ENCODE data around the gene FXYD7. TPM values are rescaled to one million over a fixed set of nuclear protein-coding genes. Genes with fewer than 3 reads are reported as not detected.

FXYD7 gene
- total and polyA plus RNA-seq, 4 experiments from 2014 or later = 5.5 to 11.1 (median 9.9) TPM

- ChIA-PET POLR2A (ENCODE audit: partially characterized antibody) (interaction anchor here (0.9 to 6.8 kb wide), 25 partner anchors 13 to 408 kb away, joined by 3 to 112 read pairs (median 5); partner anchors contain the start of genes FAM187B, FXYD5, USF2 and ZNF181), CTCF (ENCODE audit: partially characterized antibody) (interaction anchor here (0.6 to 5.6 kb wide), 36 partner anchors 12 to 502 kb away, joined by 3 to 90 read pairs (median 5); partner anchors contain the start of genes FXYD3 and FXYD5)
- Histone ChIP-seq H3K27ac (ENCODE audit: low read depth, low read length) (no peak overlapping the region), H3K4me3 (ENCODE audit: low read length in 2 of 2) (peak overlapping the region; percentile 24 to 75), H3K4me1 (ENCODE audit: insufficient read depth, low read length) (peaks cover 46% of the 10 kb centered on the region), H3K36me3 (ENCODE audit: insufficient read depth, low read length) (no peaks in the 10 kb centered on the region), H3K9me3 (ENCODE audit: control insufficient read depth in 1 of 2, low read length in 2 of 2) (no peaks in the 10 kb centered on the region), H3K27me3 (ENCODE audit: insufficient read depth, low read length) (no peaks in the 10 kb centered on the region)
- DNase-seq = peak; percentile 92 to 94 (median 93)
- H3K9me3 Mint-ChIP-seq = peaks cover 0 to 1% (median 0%) of the 10 kb centered on the region in 8 donors
- peaks cover 28 to 53% (median 39%) of the 10 kb centered on the region in 4 donors for H3K4me1 Mint-ChIP-seq
- peaks cover 0 to 2% of the 10 kb centered on the region in 2 donors for H3K36me3 Mint-ChIP-seq
- intact Hi-C loops (cut with micrococcal nuclease) = loop anchor here (1.0 to 10.0 kb wide), 8 partner anchors 12 to 204 kb away; partner anchors contain the start of genes FFAR1, FXYD3 and LSR
- peak overlapping the region; percentile 88 to 96 (median 90) for H3K27ac Mint-ChIP-seq
- peak overlapping the region; percentile 82 to 96 (median 88) for H3K4me3 Mint-ChIP-seq
- no peaks in the 10 kb centered on the region for H3K27me3 Mint-ChIP-seq
Measured at GRCh38 chr19:35140962-35141836, 1.9 kb upstream of the FXYD7 start.

GRCh38 chr19:35141837-35142605 is 1.0 kb upstream of the FXYD7 start:
- intact Hi-C loops (cut with micrococcal nuclease) = loop anchor here (1.0 to 10.0 kb wide), 9 partner anchors 11 to 203 kb away; partner anchors contain the start of genes FFAR1, FXYD3, LSR and USF2
- H3K4me3 ChIP-seq (ENCODE audit: low read length in 2 of 2) = peak overlapping the region; percentile 42 to 75
- ChIA-PET POLR2A (ENCODE audit: partially characterized antibody) (interaction anchor here (0.6 to 6.8 kb wide), 25 partner anchors 13 to 408 kb away, joined by 3 to 112 read pairs (median 5); partner anchors contain the start of genes FAM187B, FXYD5, USF2 and ZNF181), CTCF (ENCODE audit: partially characterized antibody) (interaction anchor here (0.6 to 5.6 kb wide), 37 partner anchors 11 to 501 kb away, joined by 3 to 90 read pairs (median 5); partner anchors contain the start of genes FXYD3 and FXYD5)
- H3K27me3 Mint-ChIP-seq = no peaks in the 10 kb centered on the region
- peaks cover 0 to 1% (median 0%) of the 10 kb centered on the region in 8 donors for H3K9me3 Mint-ChIP-seq
- DNase-seq = peak in 1 of 5 donors; percentile 22
- no peaks in the 10 kb centered on the region for H3K27me3 ChIP-seq (ENCODE audit: insufficient read depth, low read length)
- H3K4me1 ChIP-seq (ENCODE audit: insufficient read depth, low read length) = peaks cover 46% of the 10 kb centered on the region
- peaks cover 0 to 2% of the 10 kb centered on the region in 2 donors for H3K36me3 Mint-ChIP-seq
- H3K9me3 ChIP-seq (ENCODE audit: control insufficient read depth in 1 of 2, low read length in 2 of 2) = no peaks in the 10 kb centered on the region
- H3K27ac ChIP-seq (ENCODE audit: low read depth, low read length) = no peak overlapping the region
- peak overlapping the region; percentile 88 to 96 (median 90) for H3K27ac Mint-ChIP-seq
- peak overlapping the region; percentile 82 to 96 (median 88) for H3K4me3 Mint-ChIP-seq
- H3K4me1 Mint-ChIP-seq = peaks cover 28 to 54% (median 40%) of the 10 kb centered on the region in 4 donors
- H3K36me3 ChIP-seq (ENCODE audit: insufficient read depth, low read length) = no peaks in the 10 kb centered on the region

- H3K9me3 Mint-ChIP-seq = no peaks in the 10 kb centered on the region
- H3K36me3 ChIP-seq (ENCODE audit: insufficient read depth, low read length) = no peaks in the 10 kb centered on the region
- peaks cover 46% of the 10 kb centered on the region for H3K4me1 ChIP-seq (ENCODE audit: insufficient read depth, low read length)
- H3K9me3 ChIP-seq (ENCODE audit: control insufficient read depth in 1 of 2, low read length in 2 of 2) = no peaks in the 10 kb centered on the region
- intact Hi-C loops (cut with micrococcal nuclease) = loop anchor here (2.0 to 10.0 kb wide), 2 partner anchors 126 to 202 kb away; partner anchors contain the start of genes FFAR1 and USF2
- peaks cover 0 to 2% of the 10 kb centered on the region in 2 donors for H3K36me3 Mint-ChIP-seq
- peak overlapping the region; percentile 42 to 75 for H3K4me3 ChIP-seq (ENCODE audit: low read length in 2 of 2)
- H3K27me3 ChIP-seq (ENCODE audit: insufficient read depth, low read length) = no peaks in the 10 kb centered on the region
- H3K27ac Mint-ChIP-seq = peak overlapping the region in 5 of 7 donors; percentile 70 to 88 (median 85)
- ChIA-PET CTCF (ENCODE audit: partially characterized antibody) (interaction anchor here (0.6 to 5.6 kb wide), 25 partner anchors 10 to 210 kb away, joined by 3 to 90 read pairs (median 8); partner anchors contain the start of genes FXYD3 and FXYD5), POLR2A (ENCODE audit: partially characterized antibody) (interaction anchor here (0.6 to 6.8 kb wide), 17 partner anchors 12 to 328 kb away, joined by 3 to 112 read pairs (median 8); partner anchors contain the start of genes FAM187B, FXYD5 and USF2)
- H3K4me3 Mint-ChIP-seq = peak overlapping the region; percentile 31 to 96 (median 78)
- no peak overlapping the region for H3K27ac ChIP-seq (ENCODE audit: low read depth, low read length)
- peak; percentile 65 to 80 (median 67) for DNase-seq
- no peaks in the 10 kb centered on the region for H3K27me3 Mint-ChIP-seq
- peaks cover 28 to 54% (median 40%) of the 10 kb centered on the region in 4 donors for H3K4me1 Mint-ChIP-seq
Measured at GRCh38 chr19:35142606-35143230, 337 bp upstream of the FXYD7 start.

- CTCF ChIA-PET (ENCODE audit: partially characterized antibody) = interaction anchor here (0.8 to 5.6 kb wide), 6 partner anchors 9 to 351 kb away, joined by 3 to 90 read pairs (median 5); partner anchors contain the start of gene FXYD5
- intact Hi-C loops (cut with micrococcal nuclease) = loop anchor here (2.0 to 10.0 kb wide), 2 partner anchors 125 to 201 kb away; partner anchors contain the start of genes FFAR1 and USF2
- Mint-ChIP-seq H3K4me1 (peaks cover 28 to 54% (median 40%) of the 10 kb centered on the region in 4 donors), H3K36me3 (peaks cover 0 to 2% of the 10 kb centered on the region in 2 donors), H3K4me3 (peak overlapping the region; percentile 32 to 77 (median 68)), H3K27ac (peak overlapping the region; percentile 75 to 89 (median 82)), H3K9me3 (no peaks in the 10 kb centered on the region), H3K27me3 (no peaks in the 10 kb centered on the region)
- Histone ChIP-seq H3K4me3 (ENCODE audit: low read length in 2 of 2) (no peak overlapping the region), H3K4me1 (ENCODE audit: insufficient read depth, low read length) (peaks cover 46% of the 10 kb centered on the region), H3K36me3 (ENCODE audit: insufficient read depth, low read length) (no peaks in the 10 kb centered on the region), H3K27ac (ENCODE audit: low read depth, low read length) (no peak overlapping the region), H3K9me3 (ENCODE audit: control insufficient read depth in 1 of 2, low read length in 2 of 2) (no peaks in the 10 kb centered on the region), H3K27me3 (ENCODE audit: insufficient read depth, low read length) (no peaks in the 10 kb centered on the region)
- POLR2A ChIA-PET (ENCODE audit: partially characterized antibody) = interaction anchor here (2.1 to 6.8 kb wide), 6 partner anchors 11 to 97 kb away, joined by 8 to 112 read pairs (median 30); partner anchors contain the start of gene FXYD5
- no peak for DNase-seq
Measured at GRCh38 chr19:35143818-35144217, 763 bp downstream of the FXYD7 start.

- intact Hi-C loops (cut with micrococcal nuclease) = loop anchor here (10.0 kb wide), 1 partner anchor 201 kb away; the partner anchor contains the start of gene FFAR1
- H3K36me3 Mint-ChIP-seq = peaks cover 0 to 2% of the 10 kb centered on the region in 2 donors
- Histone ChIP-seq H3K9me3 (ENCODE audit: control insufficient read depth in 1 of 2, low read length in 2 of 2) (no peaks in the 10 kb centered on the region), H3K27ac (ENCODE audit: low read depth, low read length) (no peak overlapping the region), H3K27me3 (ENCODE audit: insufficient read depth, low read length) (no peaks in the 10 kb centered on the region), H3K4me3 (ENCODE audit: low read length in 2 of 2) (no peak overlapping the region), H3K4me1 (ENCODE audit: insufficient read depth, low read length) (peaks cover 46% of the 10 kb centered on the region), H3K36me3 (ENCODE audit: insufficient read depth, low read length) (no peaks in the 10 kb centered on the region)
- no peaks in the 10 kb centered on the region for H3K9me3 Mint-ChIP-seq
- ChIA-PET POLR2A (ENCODE audit: partially characterized antibody) (interaction anchor here (0.6 to 6.8 kb wide), 6 partner anchors 10 to 97 kb away, joined by 3 to 112 read pairs (median 30); partner anchors contain the start of gene FXYD5), CTCF (ENCODE audit: partially characterized antibody) (interaction anchor here (1.1 to 5.6 kb wide), 4 partner anchors 9 to 351 kb away, joined by 3 to 90 read pairs (median 5); partner anchors contain the start of gene FXYD5)
- H3K4me1 Mint-ChIP-seq = peaks cover 28 to 54% (median 38%) of the 10 kb centered on the region in 4 donors
- H3K4me3 Mint-ChIP-seq = peak overlapping the region in 6 of 8 donors; percentile 31 to 77 (median 68)
- DNase-seq = no peak
- H3K27me3 Mint-ChIP-seq = no peaks in the 10 kb centered on the region
- peak overlapping the region in 6 of 7 donors; percentile 75 to 88 (median 80) for H3K27ac Mint-ChIP-seq
Measured at GRCh38 chr19:35144259-35144599, 1.2 kb downstream of the FXYD7 start.
